H7 (cell line): ENCODE data around the gene MAPK8IP1. TPM values are rescaled to one million over a fixed set of nuclear protein-coding genes. Genes with fewer than 3 reads are reported as not detected.
"Not testable (repeated sequence)": the region's sequence is repeated elsewhere in the genome, so short reads cannot be mapped to it uniquely, and the experiment has no call there.

Source experiments
- DNase-seq: peaks from one replicate; pipeline ENCODE4 v3.0.0; 2012
- H3K27me3 ChIP-seq: 2 replicates; pipeline ENCODE4 v1.6.0; 2011; ENCODE audit warnings: mild to moderate bottlenecking, low read length; ENCODE audit not compliant: control insufficient read depth, insufficient read depth
- H3K36me3 ChIP-seq: replicated peaks from 2 replicates; pipeline ENCODE4 v1.5.1; 2011; ENCODE audit warnings: low read length; ENCODE audit not compliant: control insufficient read depth, insufficient read depth
- H3K4me3 ChIP-seq: 2 replicates; pipeline ENCODE4 v1.5.1; 2011; ENCODE audit warnings: low read depth, mild to moderate bottlenecking, control low read depth, low read length, moderate library complexity; ENCODE audit not compliant: insufficient read depth
- total RNA-seq: library from RNA; depleted of rRNA; stranded (reverse); fragments of >200 nt; shearing (Covaris generic); gene quantifications from 2 replicates; pipeline ENCODE4 v1.2.3, GENCODE V29; 2014; rRNA removed

MAPK8IP1 gene
- total RNA-seq, result 10.4 and 15.3 TPM in 2 replicates

GRCh38 chr11:45885274-45885920, at the start of gene MAPK8IP1:
MAPK8IP1 (plus strand) TSS chr11:45885651; CDS start chr11:45885821, 170 bp downstream.
- peak; percentile 100 for DNase-seq
- Histone ChIP-seq H3K27me3 (peaks cover 9% of the 10 kb centered on the region; the same call in 1 of the 2 replicates), H3K36me3 (peaks cover 7% of the 10 kb centered on the region), H3K4me3 (peak within 1 kb of the TSS; percentile 61)

GRCh38 chr11:45839204-45839603, 46.2 kb upstream of the MAPK8IP1 start:
- Histone ChIP-seq H3K36me3 (no peaks in the 10 kb centered on the region), H3K4me3 (no peak overlapping the region), H3K27me3 (no peaks in the 10 kb centered on the region)
- DNase-seq, result no peak

- not testable (repeated sequence) for DNase-seq, H3K27me3 ChIP-seq, H3K36me3 ChIP-seq, H3K4me3 ChIP-seq
Observed at GRCh38 chr11:45840251-45840650, 45.2 kb upstream of the MAPK8IP1 start.

- Histone ChIP-seq H3K4me3 (no peak overlapping the region), H3K27me3 (peaks cover 15% of the 10 kb centered on the region), H3K36me3 (no peaks in the 10 kb centered on the region; the same call in 1 of the 2 replicates)
- DNase-seq, result peak; percentile 90
Observed at GRCh38 chr11:45843158-45843924, 42.1 kb upstream of the MAPK8IP1 start.

GRCh38 chr11:45844822-45845578, 40.5 kb upstream of the MAPK8IP1 start:
- Histone ChIP-seq H3K36me3 (no peaks in the 10 kb centered on the region; the same call in 1 of the 2 replicates), H3K27me3 (peaks cover 15% of the 10 kb centered on the region), H3K4me3 (no peak overlapping the region)
- no peak for DNase-seq

- no peaks in the 10 kb centered on the region; the same call in 1 of the 2 replicates for H3K36me3 ChIP-seq
- H3K4me3 ChIP-seq, result no peak overlapping the region
- peaks cover 15% of the 10 kb centered on the region for H3K27me3 ChIP-seq
- no peak for DNase-seq
Observed at GRCh38 chr11:45846174-45846675, 39.2 kb upstream of the MAPK8IP1 start.

GRCh38 chr11:45846974-45847910, 38.2 kb upstream of the MAPK8IP1 start, which contains the start of gene CRY2:
CRY2 (plus strand) TSS chr11:45847475; CDS start chr11:45847491, 16 bp downstream.
- H3K36me3 ChIP-seq, result no peaks in the 10 kb centered on the region; the same call in 1 of the 2 replicates
- peak; percentile 99 for DNase-seq
- H3K27me3 ChIP-seq, result peaks cover 15% of the 10 kb centered on the region
- H3K4me3 ChIP-seq, result peak within 1 kb of the TSS; percentile 88

- DNase-seq, result peak; percentile 63
- no peaks in the 10 kb centered on the region; the same call in 1 of the 2 replicates for H3K36me3 ChIP-seq
- peaks cover 15% of the 10 kb centered on the region for H3K27me3 ChIP-seq
- H3K4me3 ChIP-seq, result peak overlapping the region; percentile 88
Observed at GRCh38 chr11:45847911-45848316, 37.5 kb upstream of the MAPK8IP1 start.

- no peak overlapping the region; the same call in 1 of the 2 replicates for H3K4me3 ChIP-seq
- DNase-seq, result no peak
Observed at GRCh38 chr11:45848654-45849081, 36.8 kb upstream of the MAPK8IP1 start.

GRCh38 chr11:45850446-45850845, 35.0 kb upstream of the MAPK8IP1 start:
- Histone ChIP-seq H3K36me3 (no peaks in the 10 kb centered on the region; the same call in 1 of the 2 replicates), H3K27me3 (peaks cover 10% of the 10 kb centered on the region), H3K4me3 (no peak overlapping the region)
- no peak for DNase-seq

More at GRCh38 chr11:45848654-45849081, 36.8 kb upstream of the MAPK8IP1 start:
- Histone ChIP-seq H3K36me3 (no peaks in the 10 kb centered on the region; the same call in 1 of the 2 replicates), H3K27me3 (peaks cover 15% of the 10 kb centered on the region)

GRCh38 chr11:45851228-45851627, 34.2 kb upstream of the MAPK8IP1 start:
- Histone ChIP-seq H3K4me3 (no peak overlapping the region), H3K36me3 (no peaks in the 10 kb centered on the region; the same call in 1 of the 2 replicates), H3K27me3 (peaks cover 4% of the 10 kb centered on the region)
- DNase-seq, result no peak

GRCh38 chr11:45852018-45852711, 33.3 kb upstream of the MAPK8IP1 start:
- Histone ChIP-seq H3K4me3 (no peak overlapping the region), H3K36me3 (no peaks in the 10 kb centered on the region; the same call in 1 of the 2 replicates)

GRCh38 chr11:45852712-45853101, 32.7 kb upstream of the MAPK8IP1 start:
- peak; percentile 71 for DNase-seq
- Histone ChIP-seq H3K27me3 (no peaks in the 10 kb centered on the region; the same call in 1 of the 2 replicates), H3K36me3 (peaks cover under 1% of the 10 kb centered on the region), H3K4me3 (no peak overlapping the region)

More at GRCh38 chr11:45852018-45852711, 33.3 kb upstream of the MAPK8IP1 start:
- DNase-seq, result peak; percentile 61
- no peaks in the 10 kb centered on the region; the same call in 1 of the 2 replicates for H3K27me3 ChIP-seq
